Jurkat, Clone E6-1 (cell line): ENCODE results near the gene DEDD2.
A peak's percentile ranks its signal among the peaks of the same experiment; 100 is the strongest.

Source experiments
- DNase-seq: peaks from one replicate; pipeline ENCODE4 v3.0.0-alpha.2; 2011; ENCODE audit warnings: low read depth, low spot score
- H3K4me3 ChIP-seq: 2 replicates; pipeline ENCODE4 v1.5.1; 2011; ENCODE audit warnings: mild to moderate bottlenecking, low read length, control low read depth, moderate library complexity

The DEDD2 gene

DNA sequence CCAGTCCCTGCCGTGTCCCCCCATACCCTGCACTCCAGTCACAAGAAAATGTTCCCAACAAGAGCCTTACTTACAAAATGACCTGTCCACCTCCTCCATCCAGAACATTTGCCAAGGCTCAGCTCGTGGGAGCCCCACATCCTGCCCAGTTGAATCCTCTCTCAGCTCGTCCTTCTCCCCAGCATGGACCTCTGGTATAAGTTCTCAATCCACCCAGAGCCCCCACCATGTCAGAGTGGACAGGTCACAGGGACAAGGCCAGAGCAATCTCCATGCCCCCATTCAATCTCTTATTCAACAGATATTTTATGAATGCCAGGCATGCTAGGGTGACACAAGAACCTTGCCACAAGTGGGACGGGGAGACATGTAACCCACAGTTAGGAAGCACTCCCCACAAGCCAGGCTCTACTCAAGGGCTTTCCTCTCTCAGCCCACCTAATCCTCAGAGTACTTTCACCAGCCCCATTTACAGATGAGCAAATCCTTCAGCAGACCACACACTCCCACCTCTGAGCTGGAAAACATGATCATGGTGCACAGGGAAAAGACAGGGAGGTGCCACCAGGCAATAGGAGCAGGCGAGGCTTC is 15.1 kb downstream of the DEDD2 start:
- H3K4me3 ChIP-seq: no peak overlapping the region
- no peak for DNase-seq

DNA sequence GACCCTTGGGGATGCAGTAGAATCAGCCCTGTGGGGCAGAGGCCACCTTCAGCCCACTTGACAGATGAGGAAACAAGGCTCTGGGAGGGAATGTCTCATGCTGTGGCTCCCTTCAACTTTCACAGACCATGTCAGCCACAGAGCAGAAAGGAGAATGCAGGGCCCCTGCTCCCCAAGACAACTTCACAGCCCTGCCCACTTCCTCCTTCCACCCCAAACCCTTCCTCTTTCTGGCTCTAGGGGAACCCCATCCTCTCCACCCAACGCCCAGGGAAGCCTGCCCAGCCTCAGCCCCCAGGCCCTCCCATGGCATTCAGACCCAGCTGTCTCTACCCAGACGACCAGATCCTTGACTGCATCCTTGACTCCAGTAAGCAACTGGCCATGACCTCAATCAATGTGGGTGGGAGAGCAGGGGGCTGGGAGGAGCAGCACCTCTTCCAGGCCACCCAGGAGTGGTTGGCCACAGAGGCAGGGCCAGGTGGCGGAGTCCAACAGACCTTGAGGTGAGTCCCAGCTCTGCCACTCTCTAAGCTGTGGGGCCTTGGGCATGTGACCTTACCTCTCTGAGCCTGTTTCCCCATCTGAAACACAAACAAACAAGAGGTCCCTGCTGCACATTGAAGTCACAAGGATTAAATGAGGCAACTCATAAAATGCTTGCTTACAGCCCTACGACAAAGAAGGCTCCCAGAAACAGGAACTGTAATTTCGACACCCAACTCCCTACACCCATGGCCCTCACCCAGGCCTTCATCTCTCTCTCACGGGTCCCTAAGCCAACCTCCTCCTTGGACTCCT is 15.8 kb downstream of the DEDD2 start:
- no peak overlapping the region for H3K4me3 ChIP-seq
- no peak for DNase-seq

DNA sequence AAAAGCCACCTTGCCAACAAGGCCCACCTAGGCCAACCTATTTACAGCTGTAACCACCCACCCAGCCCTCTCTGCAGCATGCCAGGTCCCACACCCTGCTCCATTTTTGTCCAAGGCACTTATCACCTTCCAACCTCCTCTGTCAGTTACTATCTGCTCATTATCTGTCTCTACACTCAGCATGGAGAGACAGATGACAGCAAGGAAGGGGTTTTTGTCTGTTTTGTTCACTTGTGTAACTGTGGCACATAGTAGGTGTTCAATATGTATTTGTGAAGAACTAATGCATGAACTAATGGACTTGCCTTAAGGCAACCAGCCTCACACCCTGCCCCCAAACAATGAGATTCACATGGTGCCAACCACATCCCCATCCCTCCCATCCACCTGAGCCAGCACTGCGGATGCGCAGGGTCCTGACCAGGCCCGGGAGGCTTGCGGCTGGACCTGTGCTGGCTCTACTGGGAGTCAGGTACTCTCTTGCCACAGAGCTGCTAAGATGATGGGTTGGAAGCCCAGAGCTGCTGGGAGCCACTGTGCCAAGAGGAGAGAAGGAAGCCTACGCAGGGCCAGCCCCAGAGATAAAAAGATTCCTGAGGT is 17.3 kb downstream of the DEDD2 start:
- H3K4me3 ChIP-seq: peak overlapping the region; percentile 53
- DNase-seq: no peak

DNA sequence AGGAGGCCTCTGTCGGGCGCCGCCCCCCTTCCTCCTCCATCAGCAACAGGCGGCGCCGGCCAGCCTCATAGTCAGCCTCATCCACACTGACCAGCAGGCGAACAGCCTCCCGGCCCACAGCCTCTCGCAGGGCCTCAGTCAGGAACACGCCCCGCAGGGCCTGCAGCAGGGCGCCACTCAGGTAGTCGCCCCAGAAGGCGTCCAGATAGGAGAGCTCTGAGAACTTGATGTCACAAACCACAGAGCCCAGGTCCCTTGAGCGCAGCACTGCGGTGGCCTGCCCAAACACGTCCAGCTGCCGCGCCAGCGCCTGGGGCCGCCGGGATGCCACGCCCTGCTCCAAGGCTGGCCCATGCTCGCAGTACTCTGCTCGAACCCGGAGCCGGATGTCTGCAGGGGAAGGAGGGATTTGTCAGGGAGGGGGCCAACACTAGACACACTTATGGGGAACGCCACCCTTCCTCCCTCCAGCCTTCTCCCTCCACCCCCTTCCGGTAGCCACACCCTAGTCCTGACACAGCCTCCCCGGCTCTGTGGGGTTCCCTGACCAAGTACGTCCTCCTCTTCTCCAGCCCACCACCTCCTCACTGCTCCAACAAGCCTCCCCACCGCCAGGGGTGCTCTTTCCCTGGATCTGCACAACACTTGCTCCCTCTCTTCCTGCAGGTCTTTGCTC is 17.9 kb downstream of the DEDD2 start:
- H3K4me3 ChIP-seq: peak overlapping the region; percentile 53
- DNase-seq: peak; percentile 77

DNA sequence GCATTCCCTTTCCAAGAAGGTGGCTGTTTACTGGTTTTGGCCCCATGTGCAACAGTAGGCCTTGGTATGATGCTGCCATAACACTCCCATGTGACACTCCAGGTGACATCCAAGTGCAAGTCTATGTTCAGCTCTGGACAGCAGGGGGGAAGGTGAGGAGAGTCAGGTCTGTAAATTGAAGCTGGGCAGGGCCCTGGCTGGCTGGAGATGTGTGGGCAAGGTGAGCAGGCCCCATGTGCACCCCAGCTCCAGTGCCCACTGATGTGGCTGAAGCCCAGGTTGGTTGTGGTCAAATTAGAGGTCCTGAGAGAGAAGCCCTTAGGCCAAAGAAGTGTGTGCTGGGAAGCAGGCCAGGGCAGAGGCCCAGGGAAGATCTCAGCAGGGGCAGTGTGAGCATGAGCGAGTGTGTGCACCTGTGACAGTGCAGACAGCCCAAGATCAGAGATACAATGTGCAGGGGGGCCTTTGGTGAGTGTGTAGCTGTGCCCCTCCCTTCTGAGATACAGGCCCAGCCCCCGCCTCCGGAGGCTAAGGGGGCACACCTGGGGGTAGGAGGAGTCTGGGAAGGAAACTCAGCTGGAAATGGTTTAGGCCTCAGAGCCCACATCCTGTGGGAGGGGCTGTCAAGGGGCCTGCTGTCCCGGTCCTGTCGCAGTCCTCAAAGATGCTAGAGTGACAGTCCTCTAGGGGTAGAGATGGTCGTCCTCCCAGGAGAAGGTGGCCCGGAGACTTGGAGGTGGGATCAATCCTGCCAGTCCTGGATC is 18.6 kb downstream of the DEDD2 start:
- DNase-seq: peak; percentile 98

DNA sequence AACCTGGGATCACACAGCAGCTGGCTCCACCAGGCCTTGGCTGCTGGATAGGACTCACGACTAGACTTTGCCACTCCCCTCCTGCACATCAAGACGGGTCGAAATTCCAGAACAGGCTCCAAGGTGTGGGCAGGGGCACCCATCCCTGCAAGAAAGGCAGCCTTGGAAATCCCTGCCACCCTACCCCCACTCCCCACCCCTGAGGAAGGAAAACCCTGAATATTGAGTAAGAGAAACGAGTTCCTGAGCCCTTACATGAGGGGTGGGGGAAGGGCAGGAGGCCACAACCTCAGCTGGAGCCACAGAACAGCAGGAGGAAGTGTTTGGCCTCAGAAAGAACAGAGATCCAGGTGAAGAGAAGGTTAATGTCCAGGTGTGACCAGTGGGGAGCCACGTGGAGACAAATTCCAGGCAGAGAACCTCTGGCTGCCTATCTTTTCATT is 20.1 kb downstream of the DEDD2 start:
- peak; percentile 58 for DNase-seq
- H3K4me3 ChIP-seq: no peak overlapping the region

More for the DNA sequence above, 18.6 kb downstream of the DEDD2 start:
- H3K4me3 ChIP-seq: peak overlapping the region; percentile 53

DNA sequence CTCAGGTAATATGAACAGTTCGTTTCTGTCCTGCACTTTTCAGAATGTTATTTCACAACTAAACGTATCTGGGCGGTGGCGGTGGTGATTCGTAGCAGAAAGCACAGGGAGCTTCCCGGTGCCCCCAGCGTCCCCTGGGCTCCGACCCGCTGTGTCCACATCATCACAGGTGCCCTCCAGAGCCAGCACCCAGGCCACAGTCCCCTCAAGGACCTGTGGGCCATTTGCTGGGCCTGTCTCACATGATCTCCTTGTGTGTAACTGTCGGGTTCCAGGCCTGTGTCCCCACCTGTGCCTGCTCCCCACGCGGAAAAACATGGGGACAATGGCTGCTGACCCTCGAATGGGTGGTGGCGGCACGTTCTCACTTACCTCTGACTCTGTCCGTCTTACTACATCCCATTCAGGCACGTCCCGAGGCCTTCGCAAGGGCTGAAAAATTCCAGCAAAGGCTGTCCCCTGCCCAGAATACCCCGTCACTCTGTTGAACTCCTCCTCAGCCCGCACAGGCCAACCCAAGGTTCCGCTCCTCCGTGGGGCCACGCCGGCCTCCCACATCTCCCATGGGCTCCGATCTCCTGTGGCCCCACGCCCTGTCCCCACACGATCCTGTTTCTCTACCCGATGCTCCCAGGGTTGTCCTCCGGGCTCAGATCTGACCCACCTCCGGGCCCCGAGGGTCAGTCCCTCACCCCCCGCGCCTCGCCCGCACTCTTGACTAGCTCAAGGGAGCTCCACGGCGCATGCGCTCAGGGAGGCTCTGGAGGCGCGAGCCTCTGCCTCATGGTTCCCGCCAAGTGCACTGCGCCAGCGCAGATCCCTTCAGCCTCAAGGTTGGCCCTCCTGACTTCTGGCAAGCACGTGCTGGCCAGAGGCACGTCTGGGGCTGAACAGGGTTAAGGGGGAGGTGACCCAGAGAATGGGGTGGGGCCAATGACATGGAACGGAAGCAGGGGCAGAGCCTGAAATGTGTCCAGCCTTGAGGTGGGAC is 21.2 kb downstream of the DEDD2 start:
- no peak for DNase-seq
- no peak overlapping the region for H3K4me3 ChIP-seq

DNA sequence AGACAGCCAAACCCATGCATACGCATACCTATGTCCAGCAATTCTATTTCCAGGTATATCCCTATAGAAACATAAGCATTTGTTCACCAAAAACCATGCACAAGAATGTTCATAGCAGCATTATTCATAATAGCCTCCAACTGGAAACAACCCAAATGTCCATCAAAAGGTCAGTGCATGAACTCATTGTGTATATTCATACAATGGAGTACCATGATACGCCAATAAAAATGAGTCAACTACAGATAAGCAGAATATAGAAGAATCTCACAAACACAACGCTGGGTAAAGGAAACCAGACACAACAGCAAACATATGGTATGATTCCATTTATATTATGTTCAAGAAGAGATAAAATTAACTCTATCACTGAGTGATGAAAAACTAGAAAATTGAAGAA is 23.8 kb downstream of the DEDD2 start:
- no peak overlapping the region for H3K4me3 ChIP-seq
- DNase-seq: no peak

DNA sequence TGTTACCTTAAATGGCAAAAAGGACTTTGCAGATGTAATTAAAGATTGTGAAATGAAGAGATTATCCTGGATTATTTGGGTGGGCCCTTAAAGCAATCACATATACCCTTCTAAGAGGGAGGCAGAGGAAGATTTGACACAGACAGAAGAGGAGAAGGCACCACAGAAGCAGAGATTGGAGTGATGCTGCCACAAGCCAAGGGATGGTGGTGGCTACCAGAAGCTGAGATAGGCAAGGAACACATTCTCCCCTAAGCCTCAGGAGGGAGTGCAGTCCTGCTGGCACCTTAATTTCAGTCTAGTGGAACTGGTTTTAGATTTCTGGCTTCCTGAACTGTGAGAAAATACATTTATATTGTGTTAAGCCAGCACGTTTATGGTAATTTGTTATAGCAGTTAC is 24.2 kb downstream of the DEDD2 start:
- DNase-seq: no peak
- no peak overlapping the region for H3K4me3 ChIP-seq

DNA sequence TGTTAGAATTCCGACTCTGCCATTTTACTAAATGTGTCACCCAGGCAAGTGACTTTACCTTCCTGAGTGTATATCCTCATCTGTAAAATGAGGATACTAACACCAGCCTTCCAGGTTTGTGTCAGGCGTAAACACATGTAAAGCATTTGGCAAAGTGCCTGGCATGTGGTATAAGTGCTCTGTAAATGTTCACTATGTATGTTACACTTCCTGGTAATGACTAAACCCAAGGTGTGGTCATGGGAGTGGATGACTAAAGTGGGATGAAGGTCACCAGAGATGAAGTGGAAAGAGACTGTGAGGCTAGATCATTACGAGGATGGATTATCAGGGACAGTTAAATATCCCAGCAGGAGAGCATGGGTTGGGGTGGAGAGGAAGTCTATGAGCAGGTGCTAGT is 25.6 kb downstream of the DEDD2 start:
- H3K4me3 ChIP-seq: no peak overlapping the region
- DNase-seq: no peak

DNA sequence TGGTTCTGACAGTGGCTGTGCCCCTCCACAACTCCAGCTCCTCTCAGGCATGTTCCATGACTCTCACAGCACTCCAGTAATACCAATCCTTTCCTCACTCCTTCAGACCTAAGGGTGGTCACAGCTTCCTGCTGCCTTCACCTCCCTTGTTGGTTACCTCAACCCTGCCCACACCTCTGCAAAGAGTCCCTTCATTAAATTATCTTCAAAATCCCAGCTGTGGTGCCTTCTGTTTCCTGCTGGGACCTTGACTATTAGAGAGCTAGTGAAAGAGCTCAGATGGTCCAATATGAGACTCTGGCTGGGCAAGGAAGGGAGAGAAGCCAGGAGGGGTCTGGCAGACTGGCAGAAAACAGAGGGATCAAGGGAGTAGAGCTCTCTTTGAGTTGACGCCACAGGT is 26.1 kb downstream of the DEDD2 start:
- DNase-seq: no peak
- H3K4me3 ChIP-seq: no peak overlapping the region

DNA sequence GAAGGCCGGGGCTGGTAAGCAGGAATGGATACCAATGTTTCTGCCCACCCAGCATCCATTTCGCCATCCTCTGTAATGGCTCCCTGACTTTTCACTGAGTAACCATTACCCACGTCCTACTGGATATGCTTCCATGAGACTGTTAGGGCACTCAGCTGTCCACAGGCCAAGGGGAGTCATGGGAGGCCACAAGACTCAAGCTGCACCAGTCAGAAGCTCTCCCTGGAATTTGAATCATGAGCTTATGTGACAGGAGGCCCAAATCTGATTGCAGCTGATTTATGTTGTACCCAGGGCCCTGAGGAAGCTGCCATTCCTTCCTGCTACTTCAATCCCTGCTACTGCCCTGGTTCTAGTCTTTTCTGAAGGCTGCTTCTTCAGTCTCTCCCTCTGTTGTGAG is 28.3 kb downstream of the DEDD2 start:
- no peak overlapping the region for H3K4me3 ChIP-seq
- no peak for DNase-seq

DNA sequence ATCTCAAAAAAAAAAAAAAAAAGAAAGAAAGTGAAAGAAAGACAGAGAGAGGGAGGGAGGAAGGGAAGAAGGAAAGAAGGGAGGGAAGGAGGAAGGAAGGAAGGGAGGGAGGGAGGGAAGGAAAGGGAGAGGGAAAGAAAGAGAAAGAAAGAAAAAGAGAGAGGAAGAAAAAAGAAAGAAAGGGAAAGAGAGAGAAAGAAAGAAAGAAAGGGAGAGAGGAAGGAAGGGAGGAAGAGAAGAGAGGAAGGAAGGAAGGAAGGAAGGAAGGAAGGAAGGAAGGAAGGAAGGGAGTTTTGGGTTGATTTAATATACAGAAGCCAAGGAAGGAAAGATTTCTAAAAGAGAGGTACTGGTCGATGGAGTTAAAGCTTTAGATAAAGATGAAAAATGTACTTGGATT is 28.8 kb downstream of the DEDD2 start:
- DNase-seq: no peak
- no peak overlapping the region for H3K4me3 ChIP-seq

DNA sequence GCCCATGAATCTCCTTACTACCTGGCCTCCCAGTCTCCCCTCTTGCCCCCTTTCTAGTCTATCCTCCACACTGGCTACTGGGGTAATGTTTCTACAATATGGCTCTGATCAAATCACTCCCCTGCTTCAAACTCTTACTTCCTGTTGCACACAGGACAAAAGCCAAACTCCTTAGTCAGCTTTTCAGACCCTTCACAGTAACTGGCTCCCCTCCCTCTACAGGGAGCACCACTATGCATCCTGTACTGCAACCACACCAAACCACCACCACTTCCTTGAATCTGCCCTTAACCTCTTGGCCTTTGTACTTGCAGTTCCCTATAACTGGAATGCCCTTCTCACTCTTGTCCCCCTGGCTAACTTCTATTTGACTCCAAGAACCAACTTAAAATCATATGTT is 32.2 kb downstream of the DEDD2 start:
- H3K4me3 ChIP-seq: no peak overlapping the region; the same call in 1 of the 2 replicates
- DNase-seq: peak; percentile 87

DNA sequence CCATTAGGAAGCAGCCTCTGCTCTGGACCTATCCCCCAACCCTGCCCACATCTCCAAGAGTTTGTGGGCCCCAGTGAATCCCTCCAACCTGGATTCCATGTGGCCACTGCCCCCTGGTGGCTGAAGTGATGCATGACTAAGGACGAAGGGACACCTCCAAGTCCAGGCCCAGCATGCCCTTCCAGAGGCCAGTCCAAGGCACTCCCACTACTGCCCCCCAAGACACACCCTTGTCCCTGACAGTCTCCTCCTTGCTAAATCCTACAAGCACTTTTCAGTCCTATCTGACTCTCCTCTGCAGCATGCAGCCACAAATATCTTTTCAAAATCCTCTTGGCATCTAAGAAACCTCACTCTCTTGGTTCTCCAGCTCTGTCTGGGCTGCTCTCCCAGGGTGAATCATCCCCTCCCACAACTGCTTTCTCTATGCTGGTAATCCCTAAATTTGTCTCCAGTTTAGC is 33.0 kb downstream of the DEDD2 start:
- DNase-seq: peak; percentile 42
- H3K4me3 ChIP-seq: no peak overlapping the region

DNA sequence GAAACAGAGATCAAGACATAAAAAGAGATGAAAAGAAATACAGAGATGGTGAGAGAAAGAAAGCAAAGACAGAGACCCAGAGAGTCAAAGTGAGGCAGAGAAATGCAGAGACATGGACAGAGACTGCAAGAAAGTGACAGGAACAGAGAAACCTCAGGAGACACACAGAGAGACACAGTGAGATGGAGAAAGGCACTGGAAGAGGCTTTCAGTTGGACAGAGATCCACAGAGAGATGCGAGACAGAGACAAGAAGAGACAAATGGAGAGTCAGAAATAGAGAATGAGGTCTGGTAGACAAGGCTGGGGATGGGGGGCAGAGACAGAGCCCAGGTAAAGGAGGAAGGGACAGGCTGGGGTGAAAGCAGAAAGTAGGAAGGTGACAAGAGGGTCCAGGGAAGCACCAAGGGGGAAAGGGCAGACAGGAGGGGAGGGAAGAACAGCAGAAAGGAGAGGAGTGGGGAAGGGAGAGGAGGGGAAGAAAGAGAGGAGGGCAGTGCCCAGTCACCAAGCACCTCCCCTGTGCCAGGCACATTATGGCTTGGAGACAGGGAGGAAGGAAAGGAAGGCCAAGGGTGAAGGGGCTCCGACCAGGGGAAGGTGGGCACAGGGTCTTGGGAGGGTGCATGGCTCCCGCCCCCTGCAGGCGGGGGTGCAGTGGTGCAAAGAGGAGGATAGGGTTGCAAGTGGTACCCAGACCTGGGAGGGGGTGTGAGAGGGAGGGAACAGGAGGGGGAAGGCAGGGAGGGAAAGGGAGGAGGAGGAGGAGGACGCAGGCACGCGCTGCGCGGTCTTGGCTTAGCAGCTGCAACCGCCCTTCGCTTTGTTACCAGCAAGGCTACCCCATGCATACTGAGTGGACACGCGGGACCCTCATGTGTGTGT is 38.4 kb downstream of the DEDD2 start:
- no peak overlapping the region for H3K4me3 ChIP-seq
- peak; percentile 44 for DNase-seq

DNA sequence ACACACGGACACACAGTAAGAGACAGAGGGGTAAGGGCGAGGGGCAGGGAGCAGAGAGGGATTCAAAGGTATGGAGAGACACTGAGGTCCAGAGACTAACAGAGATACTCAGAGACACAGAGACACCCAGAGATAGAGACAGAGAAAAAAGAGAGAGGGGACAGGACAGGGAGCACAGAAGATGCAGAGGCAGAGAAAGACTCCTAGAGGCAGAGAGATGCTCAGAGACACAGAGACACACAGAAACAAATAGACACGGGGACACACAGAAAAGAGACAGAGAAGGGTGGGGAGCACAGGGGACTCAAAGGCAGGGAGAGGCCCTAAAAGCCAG is 39.8 kb downstream of the DEDD2 start:
- H3K4me3 ChIP-seq: no peak overlapping the region
- no peak for DNase-seq
